ENCODE data around the gene RBPJL. TPM values are rescaled to one million over a fixed set of nuclear protein-coding genes. Genes with fewer than 3 reads are reported as not detected.

RBPJL gene
- total and polyA plus RNA-seq, 2 of the 13 experiments (the other 11 are each of a cell fraction or from before 2014, with no cell fraction given), result not detected

GRCh38 chr20:45362804-45363610 lies 56.4 kb downstream of the RBPJL start, which contains the start of gene SYS1 (continued):
- TF ChIP-seq ZNF781 (CRISPR knock-in tag; IDR thresholded peaks at IDR 0.05; ENCODE audit: borderline replicate concordance, not compliant biosample characterization), result peak; percentile 97
- TF ChIP-seq, protein P1, sequence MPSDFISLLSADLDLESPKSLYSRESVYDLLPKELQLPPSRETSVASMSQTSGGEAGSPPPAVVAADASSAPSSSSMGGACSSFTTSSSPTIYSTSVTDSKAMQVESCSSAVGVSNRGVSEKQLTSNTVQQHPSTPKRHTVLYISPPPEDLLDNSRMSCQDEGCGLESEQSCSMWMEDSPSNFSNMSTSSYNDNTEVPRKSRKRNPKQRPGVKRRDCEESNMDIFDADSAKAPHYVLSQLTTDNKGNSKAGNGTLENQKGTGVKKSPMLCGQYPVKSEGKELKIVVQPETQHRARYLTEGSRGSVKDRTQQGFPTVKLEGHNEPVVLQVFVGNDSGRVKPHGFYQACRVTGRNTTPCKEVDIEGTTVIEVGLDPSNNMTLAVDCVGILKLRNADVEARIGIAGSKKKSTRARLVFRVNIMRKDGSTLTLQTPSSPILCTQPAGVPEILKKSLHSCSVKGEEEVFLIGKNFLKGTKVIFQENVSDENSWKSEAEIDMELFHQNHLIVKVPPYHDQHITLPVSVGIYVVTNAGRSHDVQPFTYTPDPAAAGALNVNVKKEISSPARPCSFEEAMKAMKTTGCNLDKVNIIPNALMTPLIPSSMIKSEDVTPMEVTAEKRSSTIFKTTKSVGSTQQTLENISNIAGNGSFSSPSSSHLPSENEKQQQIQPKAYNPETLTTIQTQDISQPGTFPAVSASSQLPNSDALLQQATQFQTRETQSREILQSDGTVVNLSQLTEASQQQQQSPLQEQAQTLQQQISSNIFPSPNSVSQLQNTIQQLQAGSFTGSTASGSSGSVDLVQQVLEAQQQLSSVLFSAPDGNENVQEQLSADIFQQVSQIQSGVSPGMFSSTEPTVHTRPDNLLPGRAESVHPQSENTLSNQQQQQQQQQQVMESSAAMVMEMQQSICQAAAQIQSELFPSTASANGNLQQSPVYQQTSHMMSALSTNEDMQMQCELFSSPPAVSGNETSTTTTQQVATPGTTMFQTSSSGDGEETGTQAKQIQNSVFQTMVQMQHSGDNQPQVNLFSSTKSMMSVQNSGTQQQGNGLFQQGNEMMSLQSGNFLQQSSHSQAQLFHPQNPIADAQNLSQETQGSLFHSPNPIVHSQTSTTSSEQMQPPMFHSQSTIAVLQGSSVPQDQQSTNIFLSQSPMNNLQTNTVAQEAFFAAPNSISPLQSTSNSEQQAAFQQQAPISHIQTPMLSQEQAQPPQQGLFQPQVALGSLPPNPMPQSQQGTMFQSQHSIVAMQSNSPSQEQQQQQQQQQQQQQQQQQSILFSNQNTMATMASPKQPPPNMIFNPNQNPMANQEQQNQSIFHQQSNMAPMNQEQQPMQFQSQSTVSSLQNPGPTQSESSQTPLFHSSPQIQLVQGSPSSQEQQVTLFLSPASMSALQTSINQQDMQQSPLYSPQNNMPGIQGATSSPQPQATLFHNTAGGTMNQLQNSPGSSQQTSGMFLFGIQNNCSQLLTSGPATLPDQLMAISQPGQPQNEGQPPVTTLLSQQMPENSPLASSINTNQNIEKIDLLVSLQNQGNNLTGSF (CRISPR knock-in tag; IDR thresholded peaks at IDR 0.05), result peak; percentile 84
- peak; percentile 95 for TF ChIP-seq ZBTB3 (CRISPR knock-in tag; IDR thresholded peaks at IDR 0.05; ENCODE audit: borderline replicate concordance, low read depth)
- TF ChIP-seq, protein P2, sequence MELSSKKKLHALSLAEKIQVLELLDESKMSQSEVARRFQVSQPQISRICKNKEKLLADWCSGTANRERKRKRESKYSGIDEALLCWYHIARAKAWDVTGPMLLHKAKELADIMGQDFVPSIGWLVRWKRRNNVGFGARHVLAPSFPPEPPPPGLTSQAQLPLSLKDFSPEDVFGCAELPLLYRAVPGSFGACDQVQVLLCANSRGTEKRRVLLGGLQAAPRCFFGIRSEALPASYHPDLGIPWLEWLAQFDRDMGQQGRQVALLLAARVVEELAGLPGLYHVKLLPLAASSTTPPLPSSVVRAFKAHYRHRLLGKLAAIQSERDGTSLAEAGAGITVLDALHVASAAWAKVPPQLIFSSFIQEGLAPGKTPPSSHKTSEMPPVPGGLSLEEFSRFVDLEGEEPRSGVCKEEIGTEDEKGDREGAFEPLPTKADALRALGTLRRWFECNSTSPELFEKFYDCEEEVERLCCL (CRISPR knock-in tag; IDR thresholded peaks at IDR 0.05; ENCODE audit: borderline replicate concordance), result peak; percentile 93
- TF ChIP-seq, protein P3, sequence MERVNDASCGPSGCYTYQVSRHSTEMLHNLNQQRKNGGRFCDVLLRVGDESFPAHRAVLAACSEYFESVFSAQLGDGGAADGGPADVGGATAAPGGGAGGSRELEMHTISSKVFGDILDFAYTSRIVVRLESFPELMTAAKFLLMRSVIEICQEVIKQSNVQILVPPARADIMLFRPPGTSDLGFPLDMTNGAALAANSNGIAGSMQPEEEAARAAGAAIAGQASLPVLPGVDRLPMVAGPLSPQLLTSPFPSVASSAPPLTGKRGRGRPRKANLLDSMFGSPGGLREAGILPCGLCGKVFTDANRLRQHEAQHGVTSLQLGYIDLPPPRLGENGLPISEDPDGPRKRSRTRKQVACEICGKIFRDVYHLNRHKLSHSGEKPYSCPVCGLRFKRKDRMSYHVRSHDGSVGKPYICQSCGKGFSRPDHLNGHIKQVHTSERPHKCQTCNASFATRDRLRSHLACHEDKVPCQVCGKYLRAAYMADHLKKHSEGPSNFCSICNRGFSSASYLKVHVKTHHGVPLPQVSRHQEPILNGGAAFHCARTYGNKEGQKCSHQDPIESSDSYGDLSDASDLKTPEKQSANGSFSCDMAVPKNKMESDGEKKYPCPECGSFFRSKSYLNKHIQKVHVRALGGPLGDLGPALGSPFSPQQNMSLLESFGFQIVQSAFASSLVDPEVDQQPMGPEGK (CRISPR knock-in tag; IDR thresholded peaks at IDR 0.05), result peak; percentile 88
- 0 out of 2 replicates have a peak, but pooled peaks have one; percentile 41 for TF ChIP-seq HHEX (CRISPR knock-in tag; IDR thresholded peaks at IDR 0.05)
- no peak for TF ChIP-seq JARID2 (CRISPR knock-in tag; IDR thresholded peaks at IDR 0.05; ENCODE audit: insufficient replicate concordance)
- TF ChIP-seq SP2 (CRISPR knock-in tag; IDR thresholded peaks at IDR 0.05), result peak; percentile 69
- peak; percentile 79 for TF ChIP-seq DR1 (CRISPR knock-in tag; IDR thresholded peaks at IDR 0.05)
- TF ChIP-seq GFI1 (CRISPR knock-in tag; IDR thresholded peaks at IDR 0.05; ENCODE audit: borderline replicate concordance), result no peak
- TF ChIP-seq ZNF446 (CRISPR knock-in tag; IDR thresholded peaks at IDR 0.05), result no peak
- TF ChIP-seq NONO (IDR thresholded peaks at IDR 0.05), result no peak
- TF ChIP-seq NONO (CRISPR knock-in tag; conservative IDR thresholded peaks at IDR 0.05), result peak; percentile 98
- peak; percentile 24; the same call in 1 of the 2 replicates for TF ChIP-seq SMYD3 (CRISPR knock-in tag; IDR thresholded peaks at IDR 0.05)
- TF ChIP-seq PRDM4 (CRISPR knock-in tag; IDR thresholded peaks at IDR 0.05; ENCODE audit: borderline replicate concordance), result peak; percentile 7

Measured in HepG2 (cell line).